ENCODE results near the gene C16orf86. TPM values are rescaled to one million over a fixed set of nuclear protein-coding genes. Genes with fewer than 3 reads are reported as not detected.
A peak's percentile ranks its signal among the peaks of the same experiment; 100 is the strongest.

The C16orf86 gene
- total RNA-seq, 1 donor from 2014 or later = 5.3 TPM

DNA sequence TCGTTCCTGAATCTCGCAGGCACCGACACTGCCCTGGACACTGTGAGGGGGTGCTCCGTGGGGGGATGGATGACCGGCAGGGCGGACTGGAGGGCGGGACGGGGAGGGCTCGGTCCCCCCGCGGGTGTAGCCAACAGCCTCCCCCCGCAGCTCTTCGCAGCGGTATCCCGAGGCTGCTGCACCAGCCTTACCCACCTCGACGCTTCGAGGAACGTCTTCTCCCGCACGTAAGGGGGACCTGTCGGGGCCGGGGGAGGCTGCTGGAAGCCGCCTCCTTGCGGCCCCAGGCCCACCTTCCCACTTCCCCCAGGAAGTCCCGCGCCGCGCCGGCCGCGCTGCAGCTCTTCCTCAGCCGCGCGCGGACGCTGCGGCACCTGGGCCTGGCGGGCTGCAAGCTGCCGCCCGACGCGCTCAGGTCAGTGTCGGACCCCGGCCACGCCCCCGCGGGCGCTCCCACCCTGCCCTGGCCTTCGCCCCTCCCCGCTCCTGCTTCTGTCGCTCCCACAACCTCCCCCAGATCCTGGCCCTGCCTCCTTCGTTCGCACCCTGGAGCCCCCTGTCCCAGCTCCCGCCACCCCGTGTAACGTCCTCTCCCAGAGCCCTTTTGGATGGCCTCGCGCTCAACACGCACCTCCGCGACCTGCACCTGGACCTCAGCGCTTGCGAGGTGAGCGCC, 18.4 kb upstream of the C16orf86 start:
- H3K27ac ChIP-seq = no peak overlapping the region
- H3K4me1 ChIP-seq = peaks cover 14% of the 10 kb centered on the region
- H3K4me3 ChIP-seq = no peak overlapping the region
- TF ChIP-seq, protein P1, sequence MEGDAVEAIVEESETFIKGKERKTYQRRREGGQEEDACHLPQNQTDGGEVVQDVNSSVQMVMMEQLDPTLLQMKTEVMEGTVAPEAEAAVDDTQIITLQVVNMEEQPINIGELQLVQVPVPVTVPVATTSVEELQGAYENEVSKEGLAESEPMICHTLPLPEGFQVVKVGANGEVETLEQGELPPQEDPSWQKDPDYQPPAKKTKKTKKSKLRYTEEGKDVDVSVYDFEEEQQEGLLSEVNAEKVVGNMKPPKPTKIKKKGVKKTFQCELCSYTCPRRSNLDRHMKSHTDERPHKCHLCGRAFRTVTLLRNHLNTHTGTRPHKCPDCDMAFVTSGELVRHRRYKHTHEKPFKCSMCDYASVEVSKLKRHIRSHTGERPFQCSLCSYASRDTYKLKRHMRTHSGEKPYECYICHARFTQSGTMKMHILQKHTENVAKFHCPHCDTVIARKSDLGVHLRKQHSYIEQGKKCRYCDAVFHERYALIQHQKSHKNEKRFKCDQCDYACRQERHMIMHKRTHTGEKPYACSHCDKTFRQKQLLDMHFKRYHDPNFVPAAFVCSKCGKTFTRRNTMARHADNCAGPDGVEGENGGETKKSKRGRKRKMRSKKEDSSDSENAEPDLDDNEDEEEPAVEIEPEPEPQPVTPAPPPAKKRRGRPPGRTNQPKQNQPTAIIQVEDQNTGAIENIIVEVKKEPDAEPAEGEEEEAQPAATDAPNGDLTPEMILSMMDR (IDR thresholded peaks at IDR 0.05) = no peak
- intact Hi-C loops (cut with DNase I) = no loop called here
- no peaks in the 10 kb centered on the region for H3K9me3 ChIP-seq
- H3K27me3 ChIP-seq (ENCODE audit: low read depth) = peaks cover 73% of the 10 kb centered on the region
- ATAC-seq = no peak
- H3K36me3 ChIP-seq = no peaks in the 10 kb centered on the region
- DNase-seq = peak; percentile 33

DNA sequence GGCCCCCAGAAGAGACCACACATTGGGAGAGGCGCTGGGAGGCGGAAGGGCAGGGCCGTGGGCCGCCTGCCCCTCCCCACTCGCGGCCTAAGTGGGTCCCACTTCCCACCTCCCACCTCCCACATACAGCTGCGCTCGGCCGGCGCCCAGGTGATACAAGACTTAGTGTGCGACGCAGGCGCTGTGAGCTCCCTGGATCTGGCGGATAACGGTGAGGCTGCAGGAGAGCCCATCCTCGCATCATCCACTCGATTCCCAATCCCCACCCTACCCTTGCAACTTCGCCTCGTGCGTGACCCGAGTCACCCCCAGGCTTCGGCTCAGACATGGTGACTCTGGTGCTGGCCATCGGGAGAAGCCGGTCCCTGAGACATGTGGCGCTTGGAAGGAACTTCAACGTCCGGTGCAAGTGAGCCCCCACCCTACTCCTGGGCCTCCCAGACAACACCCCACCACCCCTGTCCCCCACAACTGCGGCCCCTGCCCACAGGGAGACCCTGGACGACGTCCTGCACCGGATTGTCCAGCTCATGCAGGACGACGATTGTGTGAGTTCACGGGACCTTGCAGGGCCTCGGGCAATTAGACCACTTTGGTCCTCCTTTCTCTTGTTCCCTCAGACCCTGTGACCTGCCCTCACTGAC, 17.7 kb upstream of the C16orf86 start:
- H3K27me3 ChIP-seq (ENCODE audit: low read depth) = peaks cover 79% of the 10 kb centered on the region

DNA sequence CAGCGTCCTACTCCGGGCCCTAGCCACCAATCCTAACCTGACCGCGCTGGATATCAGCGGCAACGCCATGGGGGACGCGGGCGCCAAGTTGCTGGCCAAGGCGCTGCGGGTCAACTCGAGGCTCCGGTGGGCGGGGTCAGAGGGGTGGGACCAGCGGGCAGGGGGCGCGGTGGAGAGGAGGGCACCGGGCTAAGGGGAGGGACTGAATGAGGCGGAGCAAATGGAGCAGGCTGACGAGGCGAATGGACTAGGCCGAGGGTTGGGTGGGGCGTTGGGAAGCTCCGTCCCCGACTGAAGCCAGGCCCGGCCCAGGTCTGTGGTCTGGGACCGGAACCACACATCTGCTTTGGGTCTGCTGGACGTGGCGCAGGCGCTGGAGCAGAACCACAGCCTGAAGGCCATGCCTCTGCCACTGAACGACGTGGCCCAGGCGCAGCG, 17.1 kb upstream of the C16orf86 start:
- TF ChIP-seq, protein P1 (IDR thresholded peaks at IDR 0.05) = no peak
- intact Hi-C loops (cut with DNase I) = no loop called here
- Histone ChIP-seq H3K27me3 (ENCODE audit: low read depth) (peaks cover 86% of the 10 kb centered on the region), H3K4me1 (peaks cover 17% of the 10 kb centered on the region), H3K4me3 (no peak overlapping the region), H3K27ac (no peak overlapping the region), H3K9me3 (no peaks in the 10 kb centered on the region), H3K36me3 (no peaks in the 10 kb centered on the region)
- DNase-seq = peak; percentile 38
- ATAC-seq = no peak

More for the DNA sequence above, 17.7 kb upstream of the C16orf86 start:
- no peak overlapping the region for H3K27ac ChIP-seq
- DNase-seq (no peak), ATAC-seq (no peak)
- TF ChIP-seq, protein P1 (IDR thresholded peaks at IDR 0.05) = no peak
- no peaks in the 10 kb centered on the region for H3K9me3 ChIP-seq
- no peaks in the 10 kb centered on the region for H3K36me3 ChIP-seq
- peaks cover 20% of the 10 kb centered on the region for H3K4me1 ChIP-seq
- intact Hi-C loops (cut with DNase I) = no loop called here
- no peak overlapping the region for H3K4me3 ChIP-seq

DNA sequence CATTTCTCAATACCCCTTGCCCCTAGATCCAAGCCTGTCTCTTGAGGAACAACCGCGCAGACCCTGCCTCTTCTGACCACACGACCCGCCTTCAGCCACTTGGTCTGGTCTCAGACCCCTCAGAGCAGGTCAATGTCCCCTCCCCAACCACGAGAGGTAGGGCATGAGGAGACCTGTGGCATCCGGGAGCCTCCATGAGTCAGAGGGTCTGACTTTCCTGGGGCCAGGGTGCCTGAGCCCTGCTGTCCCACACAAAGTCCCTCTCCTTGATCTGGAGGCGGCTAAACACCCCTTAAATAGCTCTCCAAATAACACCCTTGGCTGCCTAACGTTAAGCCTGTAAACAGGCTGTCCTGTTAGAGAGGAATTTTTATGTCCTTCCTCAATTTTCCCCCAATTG, 16.6 kb upstream of the C16orf86 start:
- peaks cover 86% of the 10 kb centered on the region for H3K27me3 ChIP-seq (ENCODE audit: low read depth)
- intact Hi-C loops (cut with DNase I) = no loop called here

GRCh38 chr16:67651039-67651438, 15.6 kb upstream of the C16orf86 start:
- ATAC-seq (no peak), DNase-seq (peak; percentile 20)
- peaks cover 7% of the 10 kb centered on the region for H3K4me1 ChIP-seq
- H3K9me3 ChIP-seq = no peaks in the 10 kb centered on the region
- no peak overlapping the region for H3K4me3 ChIP-seq
- peaks cover 77% of the 10 kb centered on the region for H3K27me3 ChIP-seq (ENCODE audit: low read depth)
- H3K27ac ChIP-seq = no peak overlapping the region
- TF ChIP-seq, protein P1 (IDR thresholded peaks at IDR 0.05) = no peak
- intact Hi-C loops (cut with DNase I) = no loop called here
- no peaks in the 10 kb centered on the region for H3K36me3 ChIP-seq

More for the DNA sequence above, 16.6 kb upstream of the C16orf86 start:
- no peak overlapping the region for H3K27ac ChIP-seq
- no peaks in the 10 kb centered on the region for H3K36me3 ChIP-seq
- TF ChIP-seq, protein P1 (IDR thresholded peaks at IDR 0.05) = no peak
- no peak overlapping the region for H3K4me3 ChIP-seq
- H3K9me3 ChIP-seq = no peaks in the 10 kb centered on the region
- DNase-seq = no peak
- ATAC-seq = no peak
- peaks cover 12% of the 10 kb centered on the region for H3K4me1 ChIP-seq

Data from lower lobe of right lung (tissue), 2 donors.